GM19099 (cell line): ENCODE results near the gene USP30.

ENCODE experiments used
- POLR2A ChIP-seq: IDR thresholded peaks from 3 replicates; pipeline ENCODE4 v1.6.1; 2011; ENCODE audit warnings: low read depth; ENCODE audit not compliant: insufficient read length; ENCODE audit errors: extremely low read depth

USP30 gene

GRCh38 chr12:109131154-109132050 is 79.0 kb downstream of the USP30 start:
- TF ChIP-seq POLR2A, result no peak

- TF ChIP-seq POLR2A, result no peak
Measured at GRCh38 chr12:109134186-109134917, 82.0 kb downstream of the USP30 start.

- TF ChIP-seq POLR2A, result no peak
Measured at GRCh38 chr12:109137055-109137454, 84.7 kb downstream of the USP30 start.
